Measurements from ENCODE around the gene PRAMEF8. TPM values are rescaled to one million over a fixed set of nuclear protein-coding genes. Genes with fewer than 3 reads are reported as not detected.

Gene PRAMEF8
- total RNA-seq: not detected in 2 replicates

DNA sequence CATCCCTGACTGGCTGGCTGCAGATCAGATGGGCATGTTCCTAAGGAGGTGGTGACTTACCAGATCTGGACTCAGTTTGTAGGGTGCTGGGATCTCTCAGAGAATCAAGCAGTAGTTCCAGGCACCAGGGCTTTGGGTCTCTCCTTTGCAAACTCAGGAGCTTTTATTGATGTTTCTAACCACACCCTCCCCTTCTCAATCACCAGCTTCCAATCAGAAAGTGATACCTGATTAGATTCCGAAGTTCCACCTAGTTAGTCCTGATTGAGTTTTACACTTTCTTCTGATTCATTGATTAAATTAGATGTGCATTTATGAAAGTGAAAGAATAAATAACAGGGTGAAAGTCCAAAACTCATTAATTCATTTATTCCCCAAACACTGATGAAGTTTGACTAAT is at the start of gene PRAMEF8:
Gene PRAMEF8 (minus strand): TSS at position 101 of the 400 bp plus-strand sequence. CDS start 1,046 bp downstream, outside the sequence.

DNA sequence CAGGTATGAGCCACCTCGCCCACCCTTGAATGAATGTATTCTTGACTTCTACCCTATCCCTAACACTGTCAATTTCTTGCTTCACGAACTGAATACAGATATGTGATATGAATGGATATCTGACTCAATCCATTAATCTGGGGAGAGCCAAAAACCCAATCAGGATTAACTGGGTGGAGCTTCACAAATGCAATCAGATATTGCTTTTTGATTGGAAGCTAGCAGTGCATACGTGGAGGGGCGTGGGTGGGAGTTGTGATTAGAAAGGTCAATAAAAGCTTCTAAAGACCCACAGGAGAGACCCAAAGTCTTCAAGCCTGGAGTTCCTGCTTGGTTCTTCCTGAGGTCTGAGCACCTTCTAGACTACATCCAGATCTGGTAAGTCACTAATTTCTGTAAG is 30.3 kb upstream of the PRAMEF8 start, which contains the start of gene PRAMEF15:
Gene PRAMEF15 (plus strand): TSS at position 301 of the 400 bp plus-strand sequence. CDS start 2,827 bp downstream, outside the sequence.

DNA sequence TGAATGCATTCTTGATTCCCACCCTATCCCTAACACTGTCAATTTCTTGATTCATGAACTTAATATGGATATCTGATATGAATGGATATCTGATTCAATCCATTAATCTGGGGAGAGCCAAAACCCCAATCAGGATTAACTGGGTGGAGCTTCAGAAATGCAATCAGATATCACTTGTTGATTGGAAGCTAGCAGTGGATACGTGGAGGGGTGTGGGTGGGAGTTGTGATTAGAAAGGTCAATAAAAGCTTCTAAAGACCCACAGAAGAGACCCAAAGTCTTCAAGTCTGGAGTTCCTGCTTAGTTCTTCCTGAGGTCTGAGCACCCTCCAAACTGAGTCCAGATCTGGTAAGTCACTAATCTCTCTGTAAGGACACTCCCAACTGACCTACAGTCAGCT is 18.3 kb upstream of the PRAMEF8 start, which contains the start of gene PRAMEF33:
Gene PRAMEF33 (plus strand): TSS at position 301 of the 400 bp plus-strand sequence. CDS start 2,416 bp downstream, outside the sequence.

DNA sequence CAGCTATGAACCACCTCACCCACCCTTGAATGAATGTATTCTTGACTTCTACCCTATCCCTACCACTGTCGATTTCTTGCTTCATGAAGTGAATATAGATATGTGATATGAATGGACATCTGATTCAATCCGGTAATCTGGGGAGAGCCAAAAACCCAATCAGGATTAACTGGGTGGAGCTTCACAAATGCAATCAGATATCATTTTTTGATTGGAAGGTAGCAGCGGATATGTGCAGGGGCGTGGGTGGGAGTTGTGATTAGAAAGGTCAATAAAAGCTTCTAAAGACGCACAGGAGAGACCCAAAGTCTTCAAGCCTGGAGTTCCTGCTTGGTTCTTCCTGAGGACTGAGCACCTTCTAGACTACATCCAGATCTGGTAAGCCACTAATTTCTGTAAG is 31.0 kb downstream of the PRAMEF8 start, which contains the start of gene PRAMEF5:
Gene PRAMEF5 (plus strand): TSS at position 301 of the 400 bp plus-strand sequence. CDS start 5,071 bp downstream, outside the sequence.

Other genes starting within 250 kb of the PRAMEF8 start
- not detected in 2 replicates for gene PRAMEF27, start 228.6 kb downstream of the PRAMEF8 start, total RNA-seq
- gene HNRNPCL3, start 224.4 kb downstream of the PRAMEF8 start, total RNA-seq: not detected in 2 replicates
- not detected in 2 replicates for gene PRAMEF25, start 214.4 kb downstream of the PRAMEF8 start, total RNA-seq
- not detected in 2 replicates for gene HNRNPCL2, start 168.3 kb downstream of the PRAMEF8 start, total RNA-seq
- gene PRAMEF26, start 129.1 kb downstream of the PRAMEF8 start, total RNA-seq: not detected in 2 replicates
- gene HNRNPCL4, start 119.5 kb downstream of the PRAMEF8 start, total RNA-seq: not detected in 2 replicates
- not detected in 2 replicates for gene PRAMEF9, start 113.3 kb downstream of the PRAMEF8 start, total RNA-seq
- gene PRAMEF13, start 83.7 kb downstream of the PRAMEF8 start, total RNA-seq: not detected in 2 replicates
- not detected in 2 replicates for gene PRAMEF18, start 59.0 kb downstream of the PRAMEF8 start, total RNA-seq
- gene PRAMEF5, start 30.9 kb downstream of the PRAMEF8 start, total RNA-seq: not detected in 2 replicates
- gene PRAMEF33, start 18.4 kb upstream of the PRAMEF8 start, total RNA-seq: not detected in 2 replicates
- gene PRAMEF15, start 30.4 kb upstream of the PRAMEF8 start, total RNA-seq: not detected in 2 replicates
- gene PRAMEF14, start 62.0 kb upstream of the PRAMEF8 start, total RNA-seq: not detected in 2 replicates
- gene PRAMEF19, start 86.8 kb upstream of the PRAMEF8 start, total RNA-seq: not detected in 2 replicates
- not detected in 2 replicates for gene PRAMEF17, start 104.5 kb upstream of the PRAMEF8 start, total RNA-seq
- gene PRAMEF20, start 125.3 kb upstream of the PRAMEF8 start, total RNA-seq: not detected in 2 replicates
- gene LRRC38, start 228.9 kb upstream of the PRAMEF8 start, total RNA-seq: not detected in 2 replicates

Data from smooth muscle cell of trachea (primary cell).